Right atrium auricular region (tissue), 2 donors: ENCODE data around the gene CAPZA2. TPM values are rescaled to one million over a fixed set of nuclear protein-coding genes. Genes with fewer than 3 reads are reported as not detected.
"Not testable (repeated sequence)": the region's sequence is repeated elsewhere in the genome, so short reads cannot be mapped to it uniquely, and the experiment has no call there.

Source experiments
- DNase-seq: peaks from one replicate; pipeline ENCODE4 v3.0.0-alpha.2; 2019; ENCODE audit warnings: low spot score
- H3K27ac ChIP-seq, 2 donors: fragments of 200-600 bp; sonication (generic); 1 replicate in 1 of 2; 2 replicates in 1 of 2; pipeline ENCODE4 v1.5.1; 2016 to 2019
- H3K27me3 ChIP-seq, 2 donors: fragments of 200-600 bp; sonication (generic); one replicate each; pipeline versions ENCODE4 v1.5.1 to v1.6.0; 2017 to 2019
- H3K36me3 ChIP-seq: fragments of 200-600 bp; sonication (generic); one replicate; pipeline ENCODE4 v1.5.1; 2016
- H3K4me1 ChIP-seq, 2 donors: fragments of 200-600 bp; sonication (generic); one replicate each; pipeline versions ENCODE4 v1.5.1 to v1.6.0; 2017 to 2019
- H3K4me3 ChIP-seq, 2 donors: fragments of 200-600 bp; sonication (generic); 1 replicate in 1 of 2; 2 replicates in 1 of 2; pipeline ENCODE4 v1.5.1; 2017 to 2019; ENCODE audit warnings: mild to moderate bottlenecking in 1 of 2, moderate library complexity in 1 of 2
- H3K9me3 ChIP-seq, 2 donors: fragments of 200-600 bp; sonication (generic); one replicate each; pipeline ENCODE4 v1.5.1; 2019
- total RNA-seq, 2 donors: library from RNA; depleted of rRNA; stranded (reverse); fragments of >200 nt; gene quantifications; one replicate each; pipeline ENCODE4 v1.1.0, GENCODE V29; 2016
- TF ChIP-seq, protein P1 (sequence below), 2 donors: fragments of 200-600 bp; sonication (generic); IDR thresholded peaks; one replicate each; pipeline ENCODE4 v1.5.1; 2019; ENCODE audit warnings: antibody characterized with exemption in 2 of 2

The CAPZA2 gene
- total RNA-seq, 2 donors from 2014 or later = 127 to 148 TPM

DNA sequence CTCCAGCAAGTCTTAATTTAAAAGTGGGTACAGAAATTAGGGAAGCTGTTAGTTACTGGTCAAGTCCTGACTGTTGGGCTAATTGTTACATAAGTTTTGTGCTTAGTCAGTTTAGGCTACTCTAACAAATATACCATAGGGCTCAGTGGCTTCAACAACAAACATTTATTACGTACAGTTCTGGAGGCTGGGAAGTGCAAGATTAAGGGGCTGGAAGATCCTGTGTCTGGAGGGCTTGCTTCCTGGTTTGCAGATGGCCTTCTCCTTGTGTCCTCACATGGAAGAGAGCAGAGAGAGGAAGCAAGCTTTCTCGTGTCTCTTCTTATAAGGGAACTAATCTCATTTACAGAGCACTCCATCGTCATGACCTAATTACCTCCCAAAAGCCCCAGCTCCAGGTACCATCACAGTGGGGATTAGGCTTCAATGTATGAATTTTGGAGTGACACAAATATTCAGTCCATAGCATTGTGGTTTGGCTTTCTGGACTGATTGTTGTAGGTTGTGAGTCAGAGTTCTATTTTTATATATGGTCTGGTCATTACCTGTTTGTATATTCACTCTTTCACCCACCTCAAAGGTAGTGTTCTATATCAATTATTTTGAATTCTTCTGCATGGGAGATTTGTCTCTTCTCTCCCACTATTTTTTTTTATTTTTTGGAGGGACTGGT lies 108.0 kb downstream of the CAPZA2 start:
- H3K4me1 ChIP-seq = peaks cover 0 to 13% of the 10 kb centered on the region in 2 donors
- H3K4me3 ChIP-seq = no peak overlapping the region
- TF ChIP-seq, protein P1, sequence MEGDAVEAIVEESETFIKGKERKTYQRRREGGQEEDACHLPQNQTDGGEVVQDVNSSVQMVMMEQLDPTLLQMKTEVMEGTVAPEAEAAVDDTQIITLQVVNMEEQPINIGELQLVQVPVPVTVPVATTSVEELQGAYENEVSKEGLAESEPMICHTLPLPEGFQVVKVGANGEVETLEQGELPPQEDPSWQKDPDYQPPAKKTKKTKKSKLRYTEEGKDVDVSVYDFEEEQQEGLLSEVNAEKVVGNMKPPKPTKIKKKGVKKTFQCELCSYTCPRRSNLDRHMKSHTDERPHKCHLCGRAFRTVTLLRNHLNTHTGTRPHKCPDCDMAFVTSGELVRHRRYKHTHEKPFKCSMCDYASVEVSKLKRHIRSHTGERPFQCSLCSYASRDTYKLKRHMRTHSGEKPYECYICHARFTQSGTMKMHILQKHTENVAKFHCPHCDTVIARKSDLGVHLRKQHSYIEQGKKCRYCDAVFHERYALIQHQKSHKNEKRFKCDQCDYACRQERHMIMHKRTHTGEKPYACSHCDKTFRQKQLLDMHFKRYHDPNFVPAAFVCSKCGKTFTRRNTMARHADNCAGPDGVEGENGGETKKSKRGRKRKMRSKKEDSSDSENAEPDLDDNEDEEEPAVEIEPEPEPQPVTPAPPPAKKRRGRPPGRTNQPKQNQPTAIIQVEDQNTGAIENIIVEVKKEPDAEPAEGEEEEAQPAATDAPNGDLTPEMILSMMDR (IDR thresholded peaks at IDR 0.05) = no peak
- no peaks in the 10 kb centered on the region for H3K9me3 ChIP-seq
- no peak overlapping the region for H3K27ac ChIP-seq
- no peak for DNase-seq
- no peaks in the 10 kb centered on the region for H3K36me3 ChIP-seq
- H3K27me3 ChIP-seq = no peaks in the 10 kb centered on the region

DNA sequence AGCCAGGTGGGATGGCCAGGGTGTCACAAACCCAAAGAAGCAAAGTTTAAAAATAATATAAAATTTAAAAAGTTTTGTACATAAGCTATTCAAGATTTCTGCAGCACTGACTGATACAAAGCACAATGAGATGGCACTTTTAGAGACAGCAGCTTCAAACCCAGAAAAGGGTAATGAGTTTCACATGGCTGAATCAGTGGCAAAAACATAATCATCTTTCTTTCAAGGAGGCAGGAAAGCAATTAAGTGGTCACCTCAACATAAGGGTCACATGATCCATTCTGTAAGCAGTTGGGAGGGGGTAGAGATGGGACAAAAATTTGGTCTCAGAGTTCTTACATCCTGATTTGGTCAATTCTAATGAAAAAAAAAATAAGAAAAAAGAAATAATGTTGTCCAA lies 108.8 kb downstream of the CAPZA2 start:
- not testable (repeated sequence) for H3K27me3 ChIP-seq, DNase-seq, H3K4me3 ChIP-seq, H3K9me3 ChIP-seq, H3K36me3 ChIP-seq, H3K27ac ChIP-seq
- H3K4me1 ChIP-seq = peaks cover 0 to 13% of the 10 kb centered on the region in 2 donors

Other genes with a start within 250 kb of the CAPZA2 start
- 10 to 100 TPM; 16.1 to 17.5 TPM for gene MET, start 190.4 kb upstream of the CAPZA2 start, total RNA-seq
- gene ST7, start 90.9 kb downstream of the CAPZA2 start, total RNA-seq = 10 to 100 TPM; 45.4 to 48.1 TPM